PC-3 (cell line): ENCODE results near the gene SLC16A12.

Experiments
- EZH2 ChIP-seq: fragments of 300-600 bp; sonication (generic); IDR thresholded peaks from one replicate; pipeline ENCODE4 v1.6.1; 2017; ENCODE audit warnings: antibody characterized with exemption, mild to moderate bottlenecking, low read length; ENCODE audit not compliant: unreplicated experiment
- TF ChIP-seq, protein P1 (sequence below): fragments of 300-600 bp; sonication (generic); conservative IDR thresholded peaks from 2 replicates; pipeline ENCODE4 v1.5.1; 2017; ENCODE audit warnings: antibody characterized with exemption, low read depth, mild to moderate bottlenecking, low read length

DNA sequence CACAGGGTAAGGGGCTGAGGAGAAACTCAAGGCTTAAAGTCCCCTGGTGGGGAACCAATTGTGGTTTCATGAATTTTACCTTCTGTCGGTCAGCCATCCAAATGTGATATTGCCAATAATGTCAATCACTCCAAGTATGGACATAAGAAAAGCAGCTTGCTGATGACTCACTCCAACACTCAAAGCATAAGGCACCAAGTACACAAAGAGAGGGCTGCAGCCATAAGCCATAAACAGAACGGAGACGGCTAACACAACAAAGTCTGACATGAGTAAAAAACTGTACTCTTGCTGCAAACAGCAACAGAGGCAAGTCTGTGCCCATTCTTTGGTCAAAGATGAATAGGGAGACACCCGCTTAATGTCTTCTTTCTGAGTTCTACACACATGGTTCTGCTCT lies 96.9 kb downstream of the SLC16A12 start:
- TF ChIP-seq, protein P1, sequence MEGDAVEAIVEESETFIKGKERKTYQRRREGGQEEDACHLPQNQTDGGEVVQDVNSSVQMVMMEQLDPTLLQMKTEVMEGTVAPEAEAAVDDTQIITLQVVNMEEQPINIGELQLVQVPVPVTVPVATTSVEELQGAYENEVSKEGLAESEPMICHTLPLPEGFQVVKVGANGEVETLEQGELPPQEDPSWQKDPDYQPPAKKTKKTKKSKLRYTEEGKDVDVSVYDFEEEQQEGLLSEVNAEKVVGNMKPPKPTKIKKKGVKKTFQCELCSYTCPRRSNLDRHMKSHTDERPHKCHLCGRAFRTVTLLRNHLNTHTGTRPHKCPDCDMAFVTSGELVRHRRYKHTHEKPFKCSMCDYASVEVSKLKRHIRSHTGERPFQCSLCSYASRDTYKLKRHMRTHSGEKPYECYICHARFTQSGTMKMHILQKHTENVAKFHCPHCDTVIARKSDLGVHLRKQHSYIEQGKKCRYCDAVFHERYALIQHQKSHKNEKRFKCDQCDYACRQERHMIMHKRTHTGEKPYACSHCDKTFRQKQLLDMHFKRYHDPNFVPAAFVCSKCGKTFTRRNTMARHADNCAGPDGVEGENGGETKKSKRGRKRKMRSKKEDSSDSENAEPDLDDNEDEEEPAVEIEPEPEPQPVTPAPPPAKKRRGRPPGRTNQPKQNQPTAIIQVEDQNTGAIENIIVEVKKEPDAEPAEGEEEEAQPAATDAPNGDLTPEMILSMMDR: no peak
- TF ChIP-seq EZH2: no peak
